ENCODE data around the gene ADGRB3. TPM values are rescaled to one million over a fixed set of nuclear protein-coding genes. Genes with fewer than 3 reads are reported as not detected.

ADGRB3 gene
- total and polyA plus RNA-seq, 10 of the 15 experiments (the other 5 are each of a cell fraction or from before 2014, with no cell fraction given) = 0.03 to 0.06 TPM; not detected in 8

- Histone ChIP-seq H4K20me1 (ENCODE audit: control insufficient read depth, insufficient read depth) (no peaks in the 10 kb centered on the region), H2AFZ (ENCODE audit: control insufficient read depth, low read depth, low read length) (no peak overlapping the region), H3K4me2 (ENCODE audit: control insufficient read depth, insufficient read depth) (no peak overlapping the region), H3K4me1 (ENCODE audit: control insufficient read depth, insufficient read depth, low read length) (no peaks in the 10 kb centered on the region), H3K9ac (ENCODE audit: control insufficient read depth, insufficient read depth, low read length) (no peak overlapping the region), H3K4me3 (no peak overlapping the region), H3K79me2 (ENCODE audit: control insufficient read depth, insufficient read depth, low read length) (no peaks in the 10 kb centered on the region), H3K9me3 (replicated peaks; ENCODE audit: control insufficient read depth, insufficient read depth, low read length) (no peaks in the 10 kb centered on the region), H3K27me3 (replicated peaks in 1 of 2; ENCODE audit: control insufficient read depth in 2 of 2, insufficient read depth in 2 of 2, low read length in 1 of 2) (peaks cover 0 to 5% of the 10 kb centered on the region in 2 experiments; a peak in 1 of 4 replicates), H3K36me3 (ENCODE audit: control insufficient read depth in 2 of 2, insufficient read depth in 2 of 2, low read length in 1 of 2) (no peaks in the 10 kb centered on the region), H3K27ac (ENCODE audit: control insufficient read depth, insufficient read depth) (no peak overlapping the region)
- ChIA-PET CTCF (interaction anchor here (0.5 to 7.6 kb wide), 5 partner anchors 35 to 1773 kb away, joined by 3 to 64 read pairs (median 4); no protein-coding TSS in a partner anchor), POLR2A (no interaction called here), SMC1A (ENCODE audit: uncharacterized antibody, unreplicated experiment) (interaction anchor here (0.7 to 5.9 kb wide), 3 partner anchors 136 to 142 kb away, joined by 3 to 37 read pairs (median 3); no protein-coding TSS in a partner anchor), RAD21 (ENCODE audit: unreplicated experiment) (interaction anchor here (0.7 kb wide), 1 partner anchor 119 kb away, joined by 3 read pairs; no protein-coding TSS in a partner anchor)
- 0% methylated on average over 2 of the region's 2 CpGs for WGBS (ENCODE audit: insufficient coverage, insufficient replicate concordance, low lambda C conversion rate, missing lambda C conversion rate)
- TF ChIP-seq TAF1 (IDR thresholded peaks at IDR 0.05; ENCODE audit: borderline replicate concordance, low read depth, low read length) (no peak), NR2F1 (conservative IDR thresholded peaks at IDR 0.05) (no peak), BCLAF1 (IDR thresholded peaks at IDR 0.05) (no peak), NFXL1 (IDR thresholded peaks at IDR 0.05; ENCODE audit: borderline replicate concordance) (no peak), ZBTB33 (IDR thresholded peaks at IDR 0.05) (no peak), MYC (IDR thresholded peaks at IDR 0.05; ENCODE audit: insufficient read depth, insufficient read length, insufficient replicate concordance, low read length, severe bottlenecking) (no peak)
- no TSS peak for BruUV-seq (replicated peaks)
- no peak for DNase-seq (ENCODE audit: low read depth, low spot score)
- in situ Hi-C loops (cut with MboI) (loop anchor here (25.0 kb wide), 1 partner anchor 1471 kb away; no protein-coding TSS in a partner anchor), intact Hi-C loops (cut with micrococcal nuclease; ENCODE audit: unreplicated experiment) (no loop called here)
- FAIRE-seq = no peak
- no peak for ATAC-seq
Observed at GRCh38 chr6:68641172-68641571, 6.1 kb downstream of the ADGRB3 start.
